Activated T-cell treated with anti-CD3 and anti-CD28 coated beads for 48 hours (primary cell): ENCODE measurements around the gene CTNNB1.
"Not testable (repeated sequence)": the region's sequence is repeated elsewhere in the genome, so short reads cannot be mapped to it uniquely, and the experiment has no call there.

ENCODE experiments used
- DNase-seq: peaks from one replicate; pipeline ENCODE4 v3.0.0-alpha.2; 2020; ENCODE audit warnings: low read depth

The CTNNB1 gene

GRCh38 chr3:41259449-41260062, 60.3 kb downstream of the CTNNB1 start:
- no peak for DNase-seq

- DNase-seq = no peak
Observed at GRCh38 chr3:41260063-41260450, 60.8 kb downstream of the CTNNB1 start.

GRCh38 chr3:41265011-41265545, 65.8 kb downstream of the CTNNB1 start:
- DNase-seq = no peak

- no peak for DNase-seq
Observed at GRCh38 chr3:41265823-41266273, 66.5 kb downstream of the CTNNB1 start.

- DNase-seq = no peak
Observed at GRCh38 chr3:41267975-41268640, 68.8 kb downstream of the CTNNB1 start.

GRCh38 chr3:41272667-41273066, 73.4 kb downstream of the CTNNB1 start:
- DNase-seq = no peak

GRCh38 chr3:41274944-41275668, 75.8 kb downstream of the CTNNB1 start:
- DNase-seq = no peak

- no peak for DNase-seq
Observed at GRCh38 chr3:41276191-41276590, 76.9 kb downstream of the CTNNB1 start.

- no peak for DNase-seq
Observed at GRCh38 chr3:41277790-41278465, 78.6 kb downstream of the CTNNB1 start.

- DNase-seq = not testable (repeated sequence)
Observed at GRCh38 chr3:41284934-41285333, 85.6 kb downstream of the CTNNB1 start.

- DNase-seq = no peak
Observed at GRCh38 chr3:41286305-41286704, 87.0 kb downstream of the CTNNB1 start.

- DNase-seq = no peak
Observed at GRCh38 chr3:41288785-41289184, 89.5 kb downstream of the CTNNB1 start.
